ENCODE data around the gene PROS1.
"Not testable (repeated sequence)": the region's sequence is repeated elsewhere in the genome, so short reads cannot be mapped to it uniquely, and the experiment has no call there.

PROS1 gene

DNA sequence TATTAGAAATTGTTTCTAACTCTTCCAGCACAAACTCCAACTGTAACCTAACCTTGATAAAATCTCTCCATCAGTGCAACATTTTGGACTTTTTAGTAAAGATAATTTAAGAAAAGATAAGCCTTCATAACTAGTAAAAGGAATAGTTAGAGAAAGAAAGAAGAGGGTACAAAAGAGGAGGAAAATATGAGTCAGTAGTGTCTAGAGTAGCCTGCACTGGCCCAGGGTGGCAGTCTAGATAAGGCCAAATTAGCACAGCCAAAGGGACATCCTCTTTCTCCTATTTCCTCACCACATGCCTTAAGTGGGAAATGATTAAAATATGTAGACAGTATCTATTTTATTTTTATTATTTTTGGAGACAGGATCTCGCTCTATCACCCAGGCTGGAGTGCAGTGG, 3.7 kb downstream of the PROS1 start:
- no peak overlapping the region for H3K4me3 ChIP-seq (ENCODE audit: low read depth, low read length)

DNA sequence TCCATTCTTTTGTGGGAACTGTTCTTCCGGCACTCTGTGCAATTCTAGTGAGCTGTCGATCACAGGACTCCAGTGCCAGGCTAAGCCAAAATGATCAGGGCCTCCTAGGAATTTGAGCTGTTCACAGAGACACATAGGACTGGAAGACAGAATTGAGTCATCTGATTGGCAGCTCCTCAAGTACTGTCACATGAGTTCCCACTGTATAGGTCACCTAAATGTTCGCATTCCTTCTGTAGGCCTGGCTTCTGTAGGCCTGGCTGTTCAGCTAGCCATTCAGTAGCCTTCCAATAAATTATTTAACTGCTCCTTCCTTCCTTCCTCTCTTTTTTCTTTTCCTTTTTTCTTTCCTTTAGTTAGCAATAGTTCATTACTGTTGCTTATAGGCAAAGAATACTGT, 4.3 kb downstream of the PROS1 start:
- H3K4me3 ChIP-seq (ENCODE audit: low read depth, low read length) = no peak overlapping the region

DNA sequence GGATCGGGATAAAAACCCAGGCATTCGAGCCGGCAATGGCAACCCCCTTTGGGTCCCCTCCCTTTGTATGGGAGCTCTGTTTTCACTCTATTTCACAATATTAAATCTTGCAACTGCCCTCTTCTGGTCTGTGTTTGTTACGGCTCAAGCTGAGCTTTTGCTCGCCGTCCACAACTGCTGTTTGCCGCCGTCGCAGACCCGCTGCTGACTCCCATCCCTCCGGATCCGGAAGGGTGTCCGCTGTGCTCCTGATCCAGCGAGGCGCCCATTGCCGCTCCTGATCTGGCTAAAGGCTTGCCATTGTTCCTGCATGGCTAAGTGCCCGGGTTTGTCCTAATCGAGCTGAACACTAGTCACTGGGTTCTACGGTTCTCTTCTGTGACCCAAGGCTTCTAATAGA, 8.6 kb downstream of the PROS1 start:
- H3K4me3 ChIP-seq (ENCODE audit: low read depth, low read length) = not testable (repeated sequence)

DNA sequence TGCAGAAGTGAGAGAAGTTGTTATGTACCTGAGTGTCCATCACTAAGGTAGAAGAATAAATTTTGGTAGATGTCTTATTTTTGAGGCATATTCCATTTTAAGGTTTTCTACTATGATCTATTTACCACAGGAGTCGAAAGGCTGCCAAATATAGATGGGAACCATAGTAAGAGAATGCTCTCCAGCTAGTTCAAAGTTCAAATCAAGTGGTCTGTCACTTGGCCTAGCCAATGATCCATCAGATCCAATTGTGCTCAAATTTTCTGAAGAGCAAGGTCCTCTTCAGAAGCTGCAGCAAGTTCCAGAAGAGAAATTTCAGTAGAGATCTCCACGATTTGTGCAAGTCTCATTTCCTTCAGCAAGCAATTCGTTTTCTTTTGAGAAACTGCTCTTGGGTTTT, 10.9 kb downstream of the PROS1 start:
- H3K4me3 ChIP-seq (ENCODE audit: low read depth, low read length) = no peak overlapping the region

DNA sequence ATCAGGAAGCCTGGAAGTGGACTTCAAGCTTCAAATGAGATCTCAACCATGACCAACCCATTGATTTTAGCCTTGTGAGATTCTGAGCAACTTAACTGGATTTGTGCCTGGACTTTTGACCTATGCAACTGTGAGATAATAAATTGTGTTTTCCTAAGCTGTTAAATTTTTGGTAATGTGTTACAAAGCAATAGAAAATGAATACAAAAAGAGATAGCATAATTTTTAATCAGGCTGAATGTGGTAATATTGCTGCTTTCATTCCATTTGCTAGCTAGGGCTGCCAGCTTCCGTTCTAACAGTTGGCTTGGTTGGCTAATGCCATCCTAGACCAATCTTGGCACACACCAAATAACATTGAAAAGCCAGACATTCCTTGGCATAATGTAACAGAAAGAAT, 12.2 kb downstream of the PROS1 start:
- H3K4me3 ChIP-seq (ENCODE audit: low read depth, low read length) = no peak overlapping the region

DNA sequence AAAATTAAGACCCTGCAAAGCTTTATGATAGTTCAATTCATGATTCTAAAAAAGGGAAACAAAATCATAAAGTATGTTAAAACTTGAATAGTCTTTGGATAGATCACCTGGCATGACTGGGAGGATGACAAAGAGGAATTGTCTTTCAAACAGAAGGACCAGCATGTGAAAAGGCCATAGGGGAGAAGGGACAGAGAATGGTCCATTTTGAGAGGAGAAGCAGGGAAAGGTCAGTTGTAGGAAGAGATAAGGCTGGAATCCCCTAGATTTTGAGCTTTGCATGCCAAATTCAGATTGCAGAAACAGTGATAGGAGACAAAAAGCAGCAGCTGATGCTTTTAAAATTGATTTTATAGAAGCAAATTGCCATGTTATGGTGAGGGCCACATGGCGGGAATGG, 12.7 kb downstream of the PROS1 start:
- no peak overlapping the region for H3K4me3 ChIP-seq (ENCODE audit: low read depth, low read length)

DNA sequence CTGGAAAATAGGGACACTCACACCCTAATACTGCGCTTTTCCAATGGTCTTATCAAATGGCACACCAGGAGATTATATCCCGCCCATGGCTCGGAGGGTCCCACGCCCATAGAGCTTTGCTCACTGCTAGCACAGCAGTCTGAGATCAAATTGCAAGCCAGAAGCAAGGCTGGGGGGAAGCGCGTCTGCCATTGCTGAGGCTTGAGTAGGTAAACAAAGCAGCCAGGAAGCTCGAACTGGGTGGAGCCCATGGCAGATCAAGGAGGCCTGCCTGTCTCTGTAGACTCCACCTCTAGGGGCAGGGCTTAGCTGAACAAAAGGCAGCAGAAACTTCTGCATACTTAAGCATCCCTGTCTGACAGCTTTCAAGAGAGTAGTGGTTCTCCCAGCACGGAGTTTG, 23.7 kb downstream of the PROS1 start:
- not testable (repeated sequence) for H3K4me3 ChIP-seq (ENCODE audit: low read depth, low read length)

DNA sequence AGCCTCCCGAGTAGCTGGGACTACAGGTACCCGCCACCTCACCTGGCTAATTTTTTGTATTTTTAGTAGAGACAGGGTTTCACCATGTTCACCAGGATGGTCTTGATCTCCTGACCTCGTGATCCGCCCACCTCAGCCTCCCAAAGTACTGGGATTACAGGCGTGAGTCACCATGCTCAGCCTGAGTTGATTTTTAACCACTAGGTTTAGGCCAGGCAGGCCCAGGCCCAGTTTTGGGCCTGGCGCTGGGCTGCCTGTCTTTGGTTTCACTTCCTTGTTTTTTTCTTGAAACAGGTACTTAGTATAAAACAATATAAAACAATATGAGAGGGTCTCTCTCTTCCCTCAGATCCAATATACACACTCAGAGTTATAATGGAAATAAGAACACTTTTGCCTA, 36.2 kb downstream of the PROS1 start:
- not testable (repeated sequence) for H3K4me3 ChIP-seq (ENCODE audit: low read depth, low read length)

DNA sequence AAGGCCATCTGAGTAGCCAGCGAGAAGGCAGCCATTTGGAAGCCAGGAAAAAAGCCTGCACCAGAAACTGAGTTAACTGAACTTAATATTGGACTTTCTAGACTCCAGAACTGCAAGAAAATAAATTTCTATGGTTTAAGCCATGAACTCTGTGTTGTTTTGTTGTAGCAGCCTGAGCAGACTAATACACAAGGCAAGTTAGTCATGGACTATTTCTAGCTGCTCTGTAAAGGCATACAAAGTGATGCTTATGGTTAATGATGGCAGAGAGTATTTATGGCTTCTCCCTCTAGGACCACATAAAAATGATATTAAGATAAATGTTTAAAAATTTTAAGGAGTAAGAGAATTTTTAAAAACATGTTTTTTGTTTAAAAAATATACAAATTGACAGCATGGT, 37.1 kb downstream of the PROS1 start:
- no peak overlapping the region for H3K4me3 ChIP-seq (ENCODE audit: low read depth, low read length)

DNA sequence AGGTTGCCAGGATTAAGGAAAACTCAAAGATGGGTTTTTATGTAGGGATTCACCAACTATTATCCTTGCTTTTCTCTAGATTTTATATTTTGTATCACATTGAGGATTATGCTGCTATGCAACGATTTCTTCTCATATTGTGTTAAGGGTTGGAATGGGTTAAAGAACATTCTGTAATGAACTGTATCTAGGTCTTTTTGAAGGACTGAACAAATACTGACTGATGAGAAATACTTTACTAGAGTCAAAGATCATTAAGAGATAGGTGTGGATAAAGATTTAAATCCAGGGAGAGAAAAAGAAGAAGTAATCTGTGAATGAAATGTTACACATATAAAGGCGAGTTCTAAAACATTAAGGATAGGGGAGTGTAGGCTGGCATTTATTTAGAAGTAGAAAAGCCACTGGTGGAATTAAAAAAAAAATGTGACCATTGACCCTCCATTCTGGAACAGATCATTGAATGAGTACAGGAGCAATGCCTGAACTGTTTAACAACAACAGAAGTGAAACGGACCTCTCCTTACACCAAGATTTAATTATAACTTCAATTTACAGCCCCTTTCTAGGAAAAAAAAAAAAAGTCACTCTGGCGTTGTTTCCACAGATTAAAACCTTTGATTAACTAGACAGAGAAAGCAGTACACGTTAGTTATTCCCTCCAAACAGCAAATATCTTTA, 39.2 kb downstream of the PROS1 start:
- H3K4me3 ChIP-seq (ENCODE audit: low read depth, low read length) = no peak overlapping the region

DNA sequence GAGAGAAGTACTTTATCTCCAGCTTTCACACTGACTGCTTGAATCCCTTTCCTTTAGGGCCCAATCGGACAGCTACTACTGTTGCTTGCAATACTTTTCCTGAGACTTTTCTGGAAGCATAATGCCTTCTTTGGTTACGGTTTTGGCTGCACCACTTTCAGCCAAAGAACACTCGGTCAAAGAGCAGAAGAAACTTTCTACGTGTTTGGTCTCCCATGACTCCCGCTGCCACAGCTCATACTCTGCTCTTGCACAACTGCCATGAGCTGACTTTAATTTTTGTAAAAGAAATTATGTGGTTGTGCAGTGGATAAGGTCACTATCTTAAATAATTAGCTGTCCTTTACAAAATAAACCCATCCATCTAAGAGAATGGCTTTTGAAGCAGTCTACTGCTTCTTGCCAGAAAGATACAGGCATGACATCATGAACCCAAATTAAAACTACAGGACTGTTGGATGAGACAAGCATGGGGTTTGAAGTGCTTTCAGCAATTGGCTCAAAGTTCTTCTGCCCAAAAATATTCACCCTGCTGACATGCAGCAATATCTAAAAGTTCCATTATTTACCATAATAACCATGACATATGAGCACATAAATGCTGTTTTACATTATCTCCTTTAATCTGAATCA, 42.0 kb downstream of the PROS1 start:
- H3K4me3 ChIP-seq (ENCODE audit: low read depth, low read length) = no peak overlapping the region

DNA sequence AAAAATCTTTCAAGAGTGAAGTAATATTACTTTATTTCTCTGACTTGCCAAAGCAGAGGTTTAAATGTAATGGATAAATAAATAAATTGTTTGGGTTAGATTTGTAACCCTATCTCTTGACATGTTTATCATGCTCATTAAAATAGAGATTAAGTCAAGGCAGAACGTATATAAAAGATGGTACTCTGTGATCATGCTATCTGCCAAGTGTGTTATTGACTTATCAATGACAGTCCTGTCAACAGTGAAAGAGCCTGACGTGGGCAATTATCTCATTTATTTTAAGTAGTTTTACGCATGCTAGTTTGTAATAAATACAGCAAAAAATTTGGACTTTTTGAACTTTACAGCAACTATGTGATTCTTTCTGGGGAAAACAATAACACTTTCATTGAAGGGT, 43.7 kb downstream of the PROS1 start:
- no peak overlapping the region for H3K4me3 ChIP-seq (ENCODE audit: low read depth, low read length)

DNA sequence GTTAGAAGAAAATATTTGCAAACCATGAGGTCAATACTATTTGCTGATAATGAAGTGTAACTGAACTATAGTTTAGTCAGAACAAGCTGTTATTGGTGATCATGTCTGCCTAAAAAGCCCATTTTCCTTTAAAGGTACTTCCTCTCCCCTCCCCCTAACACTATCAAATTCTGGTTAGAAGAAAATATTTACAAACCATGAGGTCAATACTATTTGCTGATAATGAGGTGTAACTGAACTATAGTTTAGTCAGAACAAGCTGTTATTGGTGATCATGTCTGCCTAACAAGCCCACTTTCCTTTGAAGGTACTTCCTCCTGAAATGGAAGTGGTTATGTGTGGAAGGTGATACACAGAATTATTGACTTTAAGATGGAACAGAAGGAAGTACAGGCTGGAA, 46.9 kb downstream of the PROS1 start:
- no peak overlapping the region for H3K4me3 ChIP-seq (ENCODE audit: low read depth, low read length)

DNA sequence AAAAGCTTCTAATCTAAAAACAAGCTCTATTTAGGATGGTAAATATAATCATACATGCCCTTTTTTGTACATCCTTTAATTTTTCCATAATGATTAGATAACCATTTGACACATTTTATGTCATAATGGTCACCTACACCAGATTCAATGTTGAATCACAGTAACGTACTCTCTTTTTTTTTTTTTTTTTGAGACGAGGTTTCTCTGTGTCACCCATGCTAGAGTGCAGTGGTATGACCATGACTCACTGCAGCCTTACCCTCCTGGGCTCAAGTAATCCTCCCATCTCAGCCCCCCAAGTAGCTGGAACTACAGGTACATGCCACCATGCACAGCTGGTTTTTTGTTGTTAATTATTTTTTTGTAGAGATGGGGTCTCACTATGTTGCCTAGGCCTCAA, 49.2 kb downstream of the PROS1 start:
- H3K4me3 ChIP-seq (ENCODE audit: low read depth, low read length) = no peak overlapping the region

DNA sequence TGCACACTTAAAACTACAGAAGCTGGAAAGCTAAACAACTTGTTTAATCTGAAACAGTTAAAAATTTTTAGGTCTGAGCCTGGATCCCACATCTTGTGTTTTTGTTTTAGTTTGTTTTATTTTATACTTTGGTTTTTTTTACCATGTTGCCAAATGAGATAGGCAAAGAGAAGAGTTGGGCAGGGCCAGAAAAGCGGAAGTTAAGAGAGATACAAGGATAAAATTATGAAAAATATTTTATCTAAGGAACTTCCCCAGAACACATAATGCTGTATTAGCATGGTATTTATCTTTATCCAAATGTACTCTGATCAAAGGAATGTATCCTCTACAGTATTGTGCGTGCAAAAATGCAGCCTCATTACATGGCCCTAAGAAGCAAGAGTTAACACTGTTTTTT, 50.7 kb downstream of the PROS1 start:
- no peak overlapping the region for H3K4me3 ChIP-seq (ENCODE audit: low read depth, low read length)

DNA sequence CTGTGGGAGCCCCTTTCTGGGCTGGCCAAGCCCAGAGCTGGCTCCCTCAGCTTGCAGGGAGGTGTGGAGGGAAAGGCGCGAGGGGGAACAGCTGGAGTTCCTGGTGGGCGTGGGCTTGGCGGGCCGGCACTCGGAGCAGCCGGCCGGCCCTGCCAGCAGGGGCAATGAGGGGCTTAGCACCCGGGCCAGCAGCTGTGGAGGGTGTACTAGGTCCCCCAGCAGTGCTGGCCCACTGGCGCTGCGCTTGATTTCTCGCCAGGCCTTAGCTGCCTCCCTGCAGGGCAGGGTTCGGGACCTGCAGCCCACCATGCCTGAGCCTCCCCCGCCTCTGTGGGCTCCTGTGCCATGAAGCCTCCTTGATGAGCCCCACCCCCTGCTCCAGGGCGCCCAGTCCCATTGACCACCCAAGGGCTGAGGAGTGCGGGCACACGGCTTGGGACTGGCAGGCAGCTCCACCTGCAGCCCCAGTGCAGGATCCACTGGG, 56.1 kb downstream of the PROS1 start:
- H3K4me3 ChIP-seq (ENCODE audit: low read depth, low read length) = not testable (repeated sequence)

DNA sequence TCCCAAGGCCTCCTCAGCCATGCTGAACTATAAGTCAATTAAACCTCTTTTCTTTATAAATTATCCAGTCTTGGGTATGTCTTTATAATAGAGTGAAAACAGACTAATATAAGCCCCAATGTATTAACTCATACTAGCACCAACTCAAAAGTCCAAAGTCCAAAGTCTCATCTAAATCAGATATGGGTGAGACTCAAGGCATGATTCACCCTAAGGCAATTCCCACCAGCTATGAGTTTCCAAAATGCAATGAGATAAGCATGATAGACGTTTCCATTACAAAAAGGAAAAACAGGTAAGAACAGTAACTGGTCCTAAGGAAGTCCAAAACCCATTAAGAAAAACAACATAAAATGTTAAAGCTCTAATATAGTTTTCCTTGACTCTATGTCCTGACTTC, 60.1 kb downstream of the PROS1 start:
- H3K4me3 ChIP-seq (ENCODE audit: low read depth, low read length) = not testable (repeated sequence)

DNA sequence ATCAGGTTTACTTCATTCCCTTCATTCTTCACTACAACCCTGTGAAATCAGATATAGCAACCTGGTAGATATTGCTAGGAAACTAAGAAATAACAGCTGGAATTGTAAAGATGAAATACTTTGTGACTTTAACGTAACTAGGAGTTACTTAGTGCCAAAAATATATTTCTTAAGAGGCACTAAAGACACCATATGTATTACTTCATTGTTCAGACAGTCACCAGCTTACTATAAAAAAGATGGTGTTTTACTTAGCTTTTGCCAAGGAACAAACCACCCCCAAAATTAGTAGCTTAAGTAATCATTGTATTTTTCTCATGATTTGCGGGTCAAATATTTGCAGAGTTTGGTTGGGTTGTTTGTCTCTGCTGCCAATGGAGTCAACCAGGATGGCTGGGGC, 62.5 kb downstream of the PROS1 start:
- H3K4me3 ChIP-seq (ENCODE audit: low read depth, low read length) = no peak overlapping the region

DNA sequence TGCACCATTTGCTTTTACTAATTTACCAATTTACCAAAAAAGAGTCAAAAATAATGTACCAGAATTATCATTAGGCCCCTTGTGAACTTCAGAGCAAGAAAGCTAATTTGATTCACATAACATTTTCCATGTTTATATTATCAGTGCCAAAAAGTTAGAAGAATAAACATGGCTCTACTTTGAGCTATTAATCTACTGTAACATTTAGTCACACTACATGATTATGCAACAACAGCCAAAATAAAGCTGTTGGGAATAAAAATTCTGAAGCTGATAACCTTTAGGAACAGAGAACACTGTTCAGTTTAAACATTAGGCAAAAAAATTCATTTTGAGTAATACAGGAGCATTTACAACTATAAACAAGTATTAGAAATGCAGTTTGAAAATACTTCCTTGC, 63.6 kb downstream of the PROS1 start:
- no peak overlapping the region for H3K4me3 ChIP-seq (ENCODE audit: low read depth, low read length)

DNA sequence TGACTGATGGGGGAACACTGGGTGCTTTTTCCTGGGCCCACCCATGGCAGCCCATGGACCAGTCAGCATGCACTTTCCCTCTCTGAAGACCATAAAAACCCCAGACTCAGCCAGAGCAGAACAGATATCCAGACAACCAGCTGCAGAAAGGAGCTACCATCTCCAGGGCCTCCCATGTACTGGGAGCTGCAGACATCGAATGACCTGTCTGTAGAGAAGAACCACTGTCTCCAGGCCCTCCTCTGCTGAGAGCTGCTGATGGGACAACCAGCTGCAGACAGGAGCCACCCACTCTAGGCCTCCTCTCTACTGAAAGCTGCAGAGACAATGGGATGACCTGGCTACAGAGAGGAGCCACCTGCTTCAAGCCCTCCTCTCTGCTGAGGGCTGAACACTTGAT, 66.6 kb downstream of the PROS1 start:
- H3K4me3 ChIP-seq (ENCODE audit: low read depth, low read length) = no peak overlapping the region

DNA sequence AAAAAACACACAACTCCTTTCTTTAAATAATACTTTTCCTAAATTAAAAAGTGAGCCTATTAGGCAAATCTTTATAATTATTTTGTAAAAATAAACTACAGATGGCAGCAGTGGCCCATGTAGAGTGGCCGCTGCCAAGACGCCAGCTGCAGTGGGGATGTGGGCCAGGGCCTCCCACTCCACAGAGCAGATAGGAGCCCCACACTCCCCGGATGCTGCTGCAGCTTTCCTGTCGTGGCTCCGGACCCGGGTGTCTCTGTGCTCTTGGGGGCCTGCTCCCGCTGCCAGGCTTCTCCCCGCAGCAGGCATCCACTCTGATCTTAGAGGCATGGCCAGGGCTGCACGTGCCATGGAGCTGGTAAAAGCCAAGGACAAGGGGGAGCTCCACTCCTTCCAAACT, 67.5 kb downstream of the PROS1 start:
- no peak overlapping the region for H3K4me3 ChIP-seq (ENCODE audit: low read depth, low read length)

DNA sequence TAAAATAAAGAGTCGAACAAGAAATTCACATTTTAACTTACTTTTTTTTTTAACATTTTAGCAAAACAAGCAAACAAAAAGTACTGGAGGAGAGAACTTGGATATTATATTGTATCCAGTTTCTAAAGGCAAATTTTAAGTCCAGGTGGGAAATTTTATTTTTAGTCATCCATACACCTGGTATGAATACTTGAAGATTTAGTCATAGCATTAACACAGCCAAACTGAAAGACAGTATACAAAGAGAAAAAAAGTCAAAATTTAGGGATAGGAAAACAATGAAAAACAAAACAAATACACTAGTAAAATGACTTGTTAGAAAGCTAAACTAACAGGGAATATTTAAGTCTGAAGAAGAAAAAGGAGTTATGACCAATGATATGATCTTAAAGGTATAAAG, 69.1 kb downstream of the PROS1 start:
- no peak overlapping the region for H3K4me3 ChIP-seq (ENCODE audit: low read depth, low read length)
